Body of pancreas (tissue), 4 donors: ENCODE results near the gene KIF1A.

Experiments
- POLR2A ChIP-seq, 3 donors: fragments of 450-650 bp; IDR thresholded peaks; one replicate each; pipeline ENCODE4 v1.6.1; 2016; ENCODE audit warnings: antibody characterized with exemption in 3 of 3, mild to moderate bottlenecking in 2 of 3
- TF ChIP-seq, protein P1 (sequence below), 7 experiments: fragments of 450-650 bp in 4 of 7; fragments of 200-600 bp in 3 of 7; sonication (generic) in 3 of 7; IDR thresholded peaks; one replicate each; pipeline ENCODE4 v1.5.1; 2016 to 2019; ENCODE audit warnings: antibody characterized with exemption in 7 of 7

DNA sequence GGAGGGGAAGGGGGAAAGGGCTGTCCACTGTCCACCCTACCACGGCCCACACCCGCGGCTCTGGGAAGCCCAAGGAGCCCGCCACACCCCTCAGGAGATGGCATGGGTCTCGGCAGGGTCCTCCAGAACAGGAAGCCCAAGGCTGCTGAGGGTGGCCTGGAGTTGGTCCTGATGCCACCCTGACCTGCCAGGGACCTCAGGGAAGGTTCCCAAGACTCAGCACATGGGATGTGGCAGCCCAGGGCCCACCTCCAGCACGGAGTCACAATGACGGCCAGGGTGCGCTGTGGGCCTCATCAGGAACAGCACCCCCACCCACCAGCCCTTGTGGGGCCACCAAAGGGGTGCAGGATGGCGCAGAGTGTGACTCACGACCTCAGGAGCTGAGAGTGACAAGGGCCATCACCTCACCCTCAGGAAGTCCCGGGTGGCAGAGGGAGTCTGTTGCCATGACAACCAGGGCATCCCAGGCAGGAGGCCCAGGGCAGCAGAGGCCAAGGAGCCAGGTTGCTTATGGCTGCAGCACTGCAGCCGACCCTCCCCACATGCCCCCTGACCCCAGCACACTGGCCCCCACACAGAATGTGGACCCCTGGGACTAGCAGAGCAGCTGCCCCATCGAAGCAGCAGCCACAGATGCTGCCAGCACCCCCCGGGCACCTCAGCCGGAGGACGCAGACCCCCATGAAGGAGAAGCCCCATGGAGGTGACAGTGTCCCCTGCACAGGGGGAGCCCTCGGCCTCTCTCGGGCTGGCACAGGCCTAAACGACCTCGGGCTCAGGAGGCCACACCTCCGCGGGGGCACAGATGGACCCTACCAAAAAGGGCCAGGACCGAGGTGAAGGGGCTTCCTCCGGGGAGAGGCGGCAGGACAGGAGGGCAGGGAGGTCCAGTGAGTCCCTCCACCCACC is 34.3 kb downstream of the KIF1A start:
- TF ChIP-seq, protein P1, sequence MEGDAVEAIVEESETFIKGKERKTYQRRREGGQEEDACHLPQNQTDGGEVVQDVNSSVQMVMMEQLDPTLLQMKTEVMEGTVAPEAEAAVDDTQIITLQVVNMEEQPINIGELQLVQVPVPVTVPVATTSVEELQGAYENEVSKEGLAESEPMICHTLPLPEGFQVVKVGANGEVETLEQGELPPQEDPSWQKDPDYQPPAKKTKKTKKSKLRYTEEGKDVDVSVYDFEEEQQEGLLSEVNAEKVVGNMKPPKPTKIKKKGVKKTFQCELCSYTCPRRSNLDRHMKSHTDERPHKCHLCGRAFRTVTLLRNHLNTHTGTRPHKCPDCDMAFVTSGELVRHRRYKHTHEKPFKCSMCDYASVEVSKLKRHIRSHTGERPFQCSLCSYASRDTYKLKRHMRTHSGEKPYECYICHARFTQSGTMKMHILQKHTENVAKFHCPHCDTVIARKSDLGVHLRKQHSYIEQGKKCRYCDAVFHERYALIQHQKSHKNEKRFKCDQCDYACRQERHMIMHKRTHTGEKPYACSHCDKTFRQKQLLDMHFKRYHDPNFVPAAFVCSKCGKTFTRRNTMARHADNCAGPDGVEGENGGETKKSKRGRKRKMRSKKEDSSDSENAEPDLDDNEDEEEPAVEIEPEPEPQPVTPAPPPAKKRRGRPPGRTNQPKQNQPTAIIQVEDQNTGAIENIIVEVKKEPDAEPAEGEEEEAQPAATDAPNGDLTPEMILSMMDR (IDR thresholded peaks at IDR 0.05), result no peak
- TF ChIP-seq POLR2A (IDR thresholded peaks at IDR 0.05), result no peak
